SK-N-MC (cell line): Measurements from ENCODE around the gene CD81.

ENCODE experiments used
- EZH2 ChIP-seq: fragments of 200-600 bp; sonication (generic); IDR thresholded peaks from one replicate; pipeline ENCODE4 v1.6.1; 2017; ENCODE audit warnings: antibody characterized with exemption
- POLR2AphosphoS5 ChIP-seq: IDR thresholded peaks from 2 replicates; pipeline ENCODE4 v1.6.1; 2012; ENCODE audit warnings: mild to moderate bottlenecking, low read depth, low read length, borderline replicate concordance

DNA sequence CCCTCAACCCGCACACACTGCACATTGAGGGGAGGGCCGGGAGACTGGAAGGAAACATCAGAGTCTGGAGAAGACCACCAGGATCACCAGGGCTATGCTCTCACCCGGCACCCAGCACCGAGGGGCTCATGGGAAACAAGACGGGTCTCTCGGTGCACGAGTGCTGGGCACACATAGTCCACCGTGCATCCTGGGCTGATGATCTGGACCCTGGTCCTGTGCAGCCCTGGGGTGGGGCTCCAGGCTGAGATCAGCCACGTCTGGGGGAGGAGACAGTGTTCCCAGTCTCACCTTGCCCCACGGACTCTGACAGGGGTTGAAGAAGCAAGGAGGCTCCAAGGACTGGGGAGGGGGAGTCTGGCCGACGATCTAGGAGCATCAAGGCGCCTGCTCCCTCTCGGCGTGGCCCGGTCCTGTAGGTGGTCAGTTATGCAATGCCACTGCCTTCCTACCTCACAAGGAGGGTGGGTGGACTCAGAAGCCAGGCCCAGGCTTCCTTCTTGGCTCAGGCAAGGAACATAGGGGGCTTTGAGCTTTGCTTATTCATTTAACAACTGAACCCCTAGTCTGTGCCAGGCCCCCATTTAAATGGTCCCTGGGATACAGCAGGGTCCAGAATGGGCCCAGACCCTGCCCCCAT is 11.4 kb upstream of the CD81 start:
- TF ChIP-seq EZH2 (no peak), POLR2AphosphoS5 (no peak)
